Epithelial cell of proximal tubule (primary cell): ENCODE results near the gene TCEAL8. TPM values are rescaled to one million over a fixed set of nuclear protein-coding genes. Genes with fewer than 3 reads are reported as not detected.

Source experiments
- DNase-seq: peaks from one replicate; pipeline ENCODE4 v3.0.0-alpha.2; 2011; ENCODE audit warnings: low read depth
- H3K4me3 ChIP-seq: 2 replicates; pipeline ENCODE4 v1.5.1; 2011; ENCODE audit warnings: low read depth, mild to moderate bottlenecking, low read length
- CTCF ChIP-seq: conservative IDR thresholded peaks from 2 replicates; pipeline ENCODE4 v1.5.1; 2012; ENCODE audit warnings: low read depth, mild to moderate bottlenecking, low read length
- total RNA-seq: library from RNA; depleted of rRNA; stranded (reverse); fragments of >200 nt; gene quantifications from 2 replicates; pipeline ENCODE4 v1.2.3, GENCODE V29; 2015

The TCEAL8 gene, protein sequence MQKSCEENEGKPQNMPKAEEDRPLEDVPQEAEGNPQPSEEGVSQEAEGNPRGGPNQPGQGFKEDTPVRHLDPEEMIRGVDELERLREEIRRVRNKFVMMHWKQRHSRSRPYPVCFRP
- 68.1 and 92.6 TPM in 2 replicates for total RNA-seq

GRCh38 chrX:103254921-103255493, at the start of gene TCEAL8:
Gene TCEAL8, minus strand, starts transcription at chrX:103255155. Its CDS starts 1,176 bp downstream, at chrX:103253979.
- TF ChIP-seq CTCF = no peak
- H3K4me3 ChIP-seq = peak within 1 kb of the TSS; percentile 69
- DNase-seq = peak; percentile 19

GRCh38 chrX:103304705-103305104, 49.8 kb upstream of the TCEAL8 start:
- no peak overlapping the region for H3K4me3 ChIP-seq
- no peak for TF ChIP-seq CTCF
- DNase-seq = no peak

DNA sequence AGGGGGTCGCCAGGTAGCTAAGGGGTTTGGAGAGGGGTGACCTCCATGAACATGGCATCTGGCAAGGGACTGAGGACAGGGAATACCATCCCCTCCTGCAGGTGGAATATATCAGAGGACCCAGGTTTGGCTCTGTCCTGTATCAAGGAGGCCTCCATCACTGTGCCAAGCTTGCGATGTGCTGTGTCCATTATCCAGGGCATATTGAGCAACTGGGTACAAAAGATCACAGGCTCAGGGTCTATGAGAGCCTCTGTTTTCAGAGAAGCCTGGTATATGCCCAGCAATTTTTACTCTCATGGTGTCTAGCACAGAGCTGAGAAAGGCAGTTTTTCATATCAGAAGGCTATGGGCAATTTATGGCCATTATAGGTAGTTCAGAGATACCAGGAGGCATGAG, 38.2 kb upstream of the TCEAL8 start:
- no peak overlapping the region for H3K4me3 ChIP-seq
- no peak for TF ChIP-seq CTCF
- no peak for DNase-seq

- H3K4me3 ChIP-seq = no peak overlapping the region
- no peak for DNase-seq
- no peak for TF ChIP-seq CTCF
These were observed 24.7 kb upstream of the TCEAL8 start for GRCh38 chrX:103279624-103280023.

GRCh38 chrX:103276581-103277002, 21.6 kb upstream of the TCEAL8 start, which contains the start of gene TCEAL5:
Gene TCEAL5, minus strand, starts transcription at chrX:103276750. Its CDS starts 2,187 bp downstream, at chrX:103274563.
- H3K4me3 ChIP-seq = no peak within 1 kb of the TSS
- no peak for TF ChIP-seq CTCF
- no peak for DNase-seq

DNA sequence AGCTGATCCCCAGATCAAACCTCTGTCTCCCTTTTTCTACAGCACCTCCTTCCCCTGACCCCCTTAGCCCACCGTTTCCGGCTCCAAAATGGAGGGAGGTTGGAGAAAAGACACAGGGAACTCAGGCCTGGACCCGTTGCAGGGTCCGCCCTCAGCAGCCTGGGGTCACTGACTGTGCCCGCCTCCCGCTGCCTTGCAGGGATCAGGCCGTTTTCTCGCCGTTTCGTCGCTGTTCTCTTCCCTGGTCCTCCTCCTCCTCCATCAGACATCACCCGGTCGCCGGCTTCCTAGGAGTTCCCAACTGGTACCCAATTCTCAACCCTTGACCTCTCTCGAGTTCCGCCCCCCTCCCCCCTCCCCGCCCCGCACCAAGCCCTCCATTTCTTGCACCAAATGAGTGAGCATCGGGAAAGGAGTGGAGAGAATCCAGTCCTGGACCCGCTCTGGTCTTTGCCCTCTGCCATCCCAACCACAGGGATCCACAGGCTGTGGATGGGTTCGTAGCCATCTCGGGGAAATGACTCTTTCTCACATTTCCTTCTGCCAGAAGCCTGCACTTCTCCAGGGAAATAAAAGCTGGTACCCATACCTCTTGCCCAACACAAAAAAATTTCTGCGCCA, 21.1 kb upstream of the TCEAL8 start:
- H3K4me3 ChIP-seq = no peak overlapping the region
- DNase-seq = no peak
- TF ChIP-seq CTCF = no peak

DNA sequence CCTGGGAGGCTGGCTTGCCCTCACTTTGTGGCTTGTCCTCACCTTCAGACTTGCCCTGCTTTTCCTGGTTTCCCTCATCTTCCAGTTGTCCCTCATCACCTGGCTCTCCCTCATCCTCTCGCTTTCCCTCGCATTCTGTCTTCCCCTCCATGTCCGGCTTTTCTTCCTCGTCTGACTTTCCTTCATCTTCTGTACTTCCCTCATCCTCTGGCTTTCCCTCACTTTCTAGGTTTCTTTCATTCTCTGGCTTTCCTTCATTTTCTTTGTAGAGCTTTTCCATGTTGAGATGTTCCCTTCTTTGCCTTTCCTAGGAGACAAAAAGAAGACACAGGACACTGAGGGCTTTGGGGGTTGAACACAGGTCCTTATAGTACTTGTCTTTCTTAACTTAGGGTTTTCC, 19.3 kb upstream of the TCEAL8 start:
- H3K4me3 ChIP-seq = no peak overlapping the region
- DNase-seq = no peak
- TF ChIP-seq CTCF = no peak
